Astrocyte (in vitro differentiated cells and primary cell): ENCODE results near the gene RNF157. TPM values are rescaled to one million over a fixed set of nuclear protein-coding genes. Genes with fewer than 3 reads are reported as not detected.

Experiments used
- DNase-seq: peaks from one replicate; pipeline ENCODE4 v3.0.0-alpha.2; 2010; ENCODE audit warnings: low read depth
- FAIRE-seq: peaks from 2 replicates; lab custom pipeline; 2011; peaks lifted over from hg19 to GRCh38; lab: Jason Lieb, UNC
- H2AFZ ChIP-seq: 2 replicates; pipeline ENCODE4 v1.6.0; 2012; ENCODE audit warnings: low read depth, low read length, inconsistent platforms
- H3K27ac ChIP-seq: 2 replicates; pipeline ENCODE4 v1.5.1; 2011; ENCODE audit warnings: low read depth, low read length, inconsistent platforms
- H3K27me3 ChIP-seq: 2 replicates; pipeline ENCODE4 v1.6.0; 2011; ENCODE audit warnings: low read length, inconsistent platforms; ENCODE audit not compliant: insufficient read depth
- H3K36me3 ChIP-seq: 2 replicates; pipeline ENCODE4 v1.5.1; 2011; ENCODE audit warnings: low read length, inconsistent platforms; ENCODE audit not compliant: insufficient read depth
- H3K4me1 ChIP-seq: 2 replicates; pipeline ENCODE4 v1.5.1; 2011; ENCODE audit warnings: low read length, inconsistent platforms; ENCODE audit not compliant: insufficient read depth
- H3K4me2 ChIP-seq: 2 replicates; pipeline ENCODE4 v1.6.0; 2012; ENCODE audit warnings: low read length, inconsistent platforms
- H3K4me3 ChIP-seq: 2 replicates; pipeline ENCODE4 v1.5.1; 2011; ENCODE audit warnings: low read depth, mild to moderate bottlenecking, low read length, inconsistent platforms; ENCODE audit not compliant: insufficient read depth
- H3K79me2 ChIP-seq: 2 replicates; pipeline ENCODE4 v1.6.0; 2012; ENCODE audit warnings: mild to moderate bottlenecking, low read length, inconsistent platforms; ENCODE audit not compliant: insufficient read depth
- H3K9ac ChIP-seq: 2 replicates; pipeline ENCODE4 v1.6.0; 2012; ENCODE audit warnings: mild to moderate bottlenecking, low read length, inconsistent platforms
- H3K9me3 ChIP-seq: 2 replicates; pipeline ENCODE4 v1.5.1; 2012; ENCODE audit warnings: low read depth, mild to moderate bottlenecking, low read length, inconsistent platforms; ENCODE audit not compliant: insufficient read depth
- H4K20me1 ChIP-seq: 2 replicates; pipeline ENCODE4 v1.6.0; 2012; ENCODE audit warnings: low read length, inconsistent platforms; ENCODE audit not compliant: insufficient read depth
- H3K27ac Mint-ChIP-seq: one replicate; pipeline ENCODE4 v1.8.0; 2021; ENCODE audit warnings: mild to moderate bottlenecking, mixed read lengths; ENCODE audit not compliant: unreplicated experiment
- H3K27me3 Mint-ChIP-seq: one replicate; pipeline ENCODE4 v1.8.0; 2021; ENCODE audit warnings: low read depth, mixed read lengths; ENCODE audit not compliant: unreplicated experiment
- H3K36me3 Mint-ChIP-seq: one replicate; pipeline ENCODE4 v1.8.0; 2021; ENCODE audit warnings: low read depth, mixed read lengths; ENCODE audit not compliant: unreplicated experiment
- H3K4me1 Mint-ChIP-seq: one replicate; pipeline ENCODE4 v1.8.0; 2021; ENCODE audit warnings: low read depth, mixed read lengths; ENCODE audit not compliant: unreplicated experiment
- H3K4me3 Mint-ChIP-seq: one replicate; pipeline ENCODE4 v1.8.0; 2021; ENCODE audit warnings: mild to moderate bottlenecking, moderate library complexity, mixed read lengths; ENCODE audit not compliant: unreplicated experiment
- H3K9me3 Mint-ChIP-seq: one replicate; pipeline ENCODE4 v1.8.0; 2021; ENCODE audit warnings: mild to moderate bottlenecking, mixed read lengths; ENCODE audit not compliant: unreplicated experiment
- CTCF ChIP-seq: IDR thresholded peaks from 2 replicates; pipeline ENCODE4 v1.5.1; 2011; ENCODE audit warnings: low read depth, mild to moderate bottlenecking, inconsistent platforms, low read length, moderate library complexity; ENCODE audit not compliant: insufficient read depth
- EZH2 ChIP-seq: IDR thresholded peaks from 2 replicates; pipeline ENCODE4 v1.6.1; 2012; ENCODE audit warnings: mild to moderate bottlenecking, low read length, inconsistent platforms; ENCODE audit not compliant: insufficient read depth
- total RNA-seq: library from RNA; stranded (reverse); gene quantifications from 2 replicates; pipeline ENCODE4 v1.2.1, GENCODE V29; 2021

Gene RNF157
- total RNA-seq, 1 donor from 2014 or later, result 1.4 TPM

DNA sequence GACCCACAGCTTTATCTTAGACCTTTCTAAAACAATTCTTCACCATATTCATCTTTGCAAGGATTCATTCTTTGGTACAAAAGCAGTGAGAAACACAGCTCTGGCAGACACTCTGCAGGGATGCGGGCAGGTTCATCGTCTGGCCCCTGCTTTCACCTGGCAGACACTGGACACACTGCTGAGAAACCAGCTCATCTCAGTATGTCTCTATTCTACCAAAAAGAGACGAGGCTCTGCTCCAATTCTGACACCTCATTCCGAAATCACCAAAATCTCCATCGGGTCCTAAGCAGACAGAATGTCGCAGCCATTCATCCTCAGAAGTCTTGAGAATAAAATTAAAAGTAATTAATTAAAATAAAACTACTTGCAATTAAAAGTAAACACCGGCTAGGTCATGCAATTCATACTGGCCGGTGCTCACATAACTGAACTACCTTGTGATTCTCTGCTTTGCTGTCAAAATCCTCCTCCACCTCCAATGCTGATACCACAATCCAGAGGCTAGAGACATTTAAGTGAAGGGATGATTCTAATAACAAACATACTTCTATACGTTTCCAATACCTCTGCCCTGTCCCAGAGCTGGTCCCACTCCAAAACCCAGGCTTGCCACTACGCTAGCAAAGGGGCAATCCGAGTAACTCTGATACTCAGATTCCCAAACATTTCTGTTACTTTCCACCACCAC lies 1.3 kb downstream of the RNF157 start:
- Histone ChIP-seq H3K27ac (no peak overlapping the region), H4K20me1 (no peaks in the 10 kb centered on the region), H3K4me3 (no peak overlapping the region), H3K36me3 (no peaks in the 10 kb centered on the region), H2AFZ (no peak overlapping the region), H3K4me1 (peaks cover 4% of the 10 kb centered on the region), H3K9ac (no peak overlapping the region), H3K9me3 (no peaks in the 10 kb centered on the region), H3K79me2 (no peaks in the 10 kb centered on the region), H3K27me3 (peaks cover 41% of the 10 kb centered on the region), H3K4me2 (no peak overlapping the region)
- Mint-ChIP-seq H3K27ac (peak overlapping the region; percentile 63), H3K27me3 (peaks cover 39% of the 10 kb centered on the region), H3K36me3 (no peaks in the 10 kb centered on the region), H3K4me3 (peak overlapping the region; percentile 80), H3K9me3 (no peaks in the 10 kb centered on the region), H3K4me1 (no peaks in the 10 kb centered on the region)
- TF ChIP-seq CTCF, result no peak
- TF ChIP-seq EZH2, result no peak
- DNase-seq, result no peak
- FAIRE-seq, result no peak

GRCh38 chr17:76237859-76238313 lies 2.4 kb downstream of the RNF157 start:
- no peak overlapping the region for H3K9ac ChIP-seq
- Mint-ChIP-seq H3K9me3 (no peaks in the 10 kb centered on the region), H3K27me3 (peaks cover 28% of the 10 kb centered on the region), H3K36me3 (no peaks in the 10 kb centered on the region), H3K27ac (no peak overlapping the region), H3K4me1 (no peaks in the 10 kb centered on the region), H3K4me3 (no peak overlapping the region)
- DNase-seq, result no peak
- no peak overlapping the region for H3K4me3 ChIP-seq
- H3K27me3 ChIP-seq, result peaks cover 30% of the 10 kb centered on the region
- TF ChIP-seq CTCF, result no peak
- no peak for TF ChIP-seq EZH2
- no peak for FAIRE-seq
- no peaks in the 10 kb centered on the region for H3K36me3 ChIP-seq
- no peak overlapping the region for H3K4me2 ChIP-seq
- no peaks in the 10 kb centered on the region for H3K79me2 ChIP-seq
- no peak overlapping the region for H2AFZ ChIP-seq
- no peak overlapping the region for H3K27ac ChIP-seq
- no peaks in the 10 kb centered on the region for H3K9me3 ChIP-seq
- peaks cover 4% of the 10 kb centered on the region for H3K4me1 ChIP-seq
- H4K20me1 ChIP-seq, result no peaks in the 10 kb centered on the region

GRCh38 chr17:76236603-76237002 lies 3.7 kb downstream of the RNF157 start:
- no peak overlapping the region for H2AFZ ChIP-seq
- H3K9me3 ChIP-seq, result no peaks in the 10 kb centered on the region
- no peak for FAIRE-seq
- no peaks in the 10 kb centered on the region for H3K9me3 Mint-ChIP-seq
- no peak for TF ChIP-seq CTCF
- TF ChIP-seq EZH2, result no peak
- H3K9ac ChIP-seq, result no peak overlapping the region
- no peak overlapping the region for H3K4me3 Mint-ChIP-seq
- no peak overlapping the region for H3K4me3 ChIP-seq
- H3K27ac ChIP-seq, result no peak overlapping the region
- no peaks in the 10 kb centered on the region for H3K36me3 ChIP-seq
- H3K4me1 ChIP-seq, result peaks cover 4% of the 10 kb centered on the region
- no peaks in the 10 kb centered on the region for H3K4me1 Mint-ChIP-seq
- no peaks in the 10 kb centered on the region for H4K20me1 ChIP-seq
- H3K4me2 ChIP-seq, result no peak overlapping the region
- no peak overlapping the region for H3K27ac Mint-ChIP-seq
- no peak for DNase-seq
- H3K27me3 Mint-ChIP-seq, result peaks cover 19% of the 10 kb centered on the region
- no peaks in the 10 kb centered on the region for H3K79me2 ChIP-seq
- H3K27me3 ChIP-seq, result peaks cover 17% of the 10 kb centered on the region
- H3K36me3 Mint-ChIP-seq, result no peaks in the 10 kb centered on the region
